ENCODE data around the gene HPSE2. TPM values are rescaled to one million over a fixed set of nuclear protein-coding genes. Genes with fewer than 3 reads are reported as not detected.

Gene HPSE2
- total RNA-seq, 4 donors from 2014 or later = 1.1 TPM; not detected in 3

DNA sequence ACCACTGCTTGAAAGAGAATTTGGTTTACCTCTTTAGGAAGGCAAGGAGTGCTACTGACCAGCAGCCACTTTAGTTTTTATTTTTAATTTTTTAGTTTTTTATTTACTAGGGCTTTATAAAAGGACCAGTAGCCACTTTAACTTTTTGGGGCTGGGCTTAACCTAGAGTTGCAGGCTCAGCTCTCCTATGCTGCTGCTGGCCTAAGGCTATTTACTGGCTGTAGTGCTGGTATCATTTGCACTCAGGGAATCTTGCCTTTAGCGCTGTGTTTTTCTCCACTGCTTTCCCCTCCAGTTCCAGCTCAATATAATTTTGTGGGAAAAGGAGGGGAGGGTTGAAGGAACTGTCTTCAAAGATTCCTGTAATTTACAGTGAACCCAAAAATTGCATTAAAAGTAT, 802.3 kb downstream of the HPSE2 start:
- no peaks in the 10 kb centered on the region for H3K4me1 ChIP-seq
- peaks cover 4 to 51% of the 10 kb centered on the region in 2 donors for H3K36me3 ChIP-seq
- no peak for TF ChIP-seq POLR2A (IDR thresholded peaks at IDR 0.05)
- TF ChIP-seq, protein P1, sequence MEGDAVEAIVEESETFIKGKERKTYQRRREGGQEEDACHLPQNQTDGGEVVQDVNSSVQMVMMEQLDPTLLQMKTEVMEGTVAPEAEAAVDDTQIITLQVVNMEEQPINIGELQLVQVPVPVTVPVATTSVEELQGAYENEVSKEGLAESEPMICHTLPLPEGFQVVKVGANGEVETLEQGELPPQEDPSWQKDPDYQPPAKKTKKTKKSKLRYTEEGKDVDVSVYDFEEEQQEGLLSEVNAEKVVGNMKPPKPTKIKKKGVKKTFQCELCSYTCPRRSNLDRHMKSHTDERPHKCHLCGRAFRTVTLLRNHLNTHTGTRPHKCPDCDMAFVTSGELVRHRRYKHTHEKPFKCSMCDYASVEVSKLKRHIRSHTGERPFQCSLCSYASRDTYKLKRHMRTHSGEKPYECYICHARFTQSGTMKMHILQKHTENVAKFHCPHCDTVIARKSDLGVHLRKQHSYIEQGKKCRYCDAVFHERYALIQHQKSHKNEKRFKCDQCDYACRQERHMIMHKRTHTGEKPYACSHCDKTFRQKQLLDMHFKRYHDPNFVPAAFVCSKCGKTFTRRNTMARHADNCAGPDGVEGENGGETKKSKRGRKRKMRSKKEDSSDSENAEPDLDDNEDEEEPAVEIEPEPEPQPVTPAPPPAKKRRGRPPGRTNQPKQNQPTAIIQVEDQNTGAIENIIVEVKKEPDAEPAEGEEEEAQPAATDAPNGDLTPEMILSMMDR (IDR thresholded peaks at IDR 0.05 in 4 of 5, conservative IDR thresholded peaks at IDR 0.05 in 1 of 5) = no peak
- intact Hi-C loops (cut with DNase I; ENCODE audit: low total_unique reads) (no loop called here), in situ Hi-C loops (cut with MboI; ENCODE audit: low sequenced_read_pairs in 4 of 4) (loop anchor here in 1 of 4 donors (25.0 kb wide), 1 partner anchor 171 kb away; the partner anchor contains the start of gene LOXL4)
- DNase-seq = no peak
- no peaks in the 10 kb centered on the region for H3K27me3 ChIP-seq
- no peak overlapping the region for H3K4me3 ChIP-seq
- H3K27ac ChIP-seq = no peak overlapping the region
- ATAC-seq = no peak
- H3K9me3 ChIP-seq = no peaks in the 10 kb centered on the region

DNA sequence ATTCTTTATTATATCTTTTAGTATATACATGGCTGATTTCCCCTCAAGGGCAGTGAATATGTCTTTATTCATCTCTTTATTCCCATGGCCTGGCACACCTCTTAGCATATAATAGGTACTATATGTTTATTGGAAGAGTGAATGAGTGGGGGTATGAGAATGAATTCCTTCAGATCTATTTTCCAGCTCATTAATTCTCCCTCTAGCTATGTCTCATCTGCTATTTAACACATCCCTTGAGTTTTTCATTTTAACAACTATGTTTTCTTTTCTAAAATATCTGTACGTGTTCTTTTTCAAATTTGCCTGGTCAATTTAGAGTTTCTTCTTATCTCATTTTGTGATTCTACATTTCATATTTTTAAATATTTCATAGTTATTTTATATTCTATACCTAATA, 803.3 kb downstream of the HPSE2 start:
- no peak for TF ChIP-seq POLR2A (IDR thresholded peaks at IDR 0.05)
- TF ChIP-seq, protein P1 (IDR thresholded peaks at IDR 0.05 in 4 of 5, conservative IDR thresholded peaks at IDR 0.05 in 1 of 5) = no peak
- intact Hi-C loops (cut with DNase I; ENCODE audit: low total_unique reads) = no loop called here
- Histone ChIP-seq H3K27ac (no peak overlapping the region), H3K36me3 (peaks cover 4 to 53% of the 10 kb centered on the region in 2 donors), H3K27me3 (no peaks in the 10 kb centered on the region), H3K9me3 (no peaks in the 10 kb centered on the region), H3K4me1 (no peaks in the 10 kb centered on the region), H3K4me3 (no peak overlapping the region)
- DNase-seq (no peak), ATAC-seq (no peak)
- in situ Hi-C loops (cut with MboI; ENCODE audit: low sequenced_read_pairs in 4 of 4) = loop anchor here in 1 of 4 donors (25.0 kb wide), 1 partner anchor 170 kb away; the partner anchor contains the start of gene LOXL4

DNA sequence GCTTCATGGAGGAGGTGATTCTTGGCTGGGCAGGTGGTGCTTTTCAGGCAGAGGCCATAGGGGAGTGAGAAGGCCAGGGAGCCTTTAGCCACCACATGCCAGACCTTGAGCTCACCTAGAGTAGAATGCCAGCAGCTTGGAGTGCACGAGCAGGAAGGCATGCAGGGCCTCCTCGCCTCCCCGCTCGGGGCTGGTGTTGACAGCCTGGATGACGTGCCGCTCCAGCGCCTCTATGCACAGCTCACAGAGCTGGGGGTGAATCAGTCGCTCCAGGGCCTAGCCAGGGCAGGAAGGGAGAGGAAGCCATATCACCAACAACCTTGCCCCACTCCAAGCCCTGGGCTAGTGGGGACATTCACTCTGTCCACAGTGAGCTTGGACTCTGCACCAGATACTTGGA, 804.6 kb downstream of the HPSE2 start:
- DNase-seq = no peak
- intact Hi-C loops (cut with DNase I; ENCODE audit: low total_unique reads) (no loop called here), in situ Hi-C loops (cut with MboI; ENCODE audit: low sequenced_read_pairs in 4 of 4) (loop anchor here in 1 of 4 donors (25.0 kb wide), 1 partner anchor 169 kb away; the partner anchor contains the start of gene LOXL4)
- TF ChIP-seq POLR2A (IDR thresholded peaks at IDR 0.05) = no peak
- TF ChIP-seq, protein P1 (IDR thresholded peaks at IDR 0.05 in 4 of 5, conservative IDR thresholded peaks at IDR 0.05 in 1 of 5) = no peak
- H3K36me3 ChIP-seq = peaks cover 4 to 61% of the 10 kb centered on the region in 2 donors
- no peak overlapping the region for H3K4me3 ChIP-seq
- ATAC-seq = no peak
- no peak overlapping the region for H3K27ac ChIP-seq
- H3K27me3 ChIP-seq = no peaks in the 10 kb centered on the region
- H3K4me1 ChIP-seq = no peaks in the 10 kb centered on the region
- no peaks in the 10 kb centered on the region for H3K9me3 ChIP-seq

DNA sequence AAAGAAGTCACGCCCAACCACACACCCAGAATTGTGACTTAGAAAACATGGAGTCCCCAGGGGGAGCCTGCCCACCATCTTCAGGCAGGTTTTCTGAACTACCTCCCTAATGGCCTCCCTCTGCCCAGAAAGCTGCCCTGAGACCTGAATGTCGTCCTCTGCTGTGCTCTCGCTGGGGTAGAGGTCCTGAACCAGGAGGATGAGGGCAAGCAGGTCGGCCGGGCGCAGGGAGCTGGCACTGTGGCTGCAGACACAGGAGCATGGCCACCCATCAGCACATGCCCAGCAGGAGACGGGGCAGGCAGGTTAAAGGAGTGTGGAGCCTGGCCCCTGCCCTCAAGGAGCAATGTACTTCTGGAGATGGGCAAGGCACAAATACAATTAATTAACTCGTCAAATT, 805.2 kb downstream of the HPSE2 start:
- Histone ChIP-seq H3K27me3 (no peaks in the 10 kb centered on the region), H3K4me3 (no peak overlapping the region), H3K36me3 (peaks cover 4 to 62% of the 10 kb centered on the region in 2 donors), H3K27ac (no peak overlapping the region), H3K4me1 (no peaks in the 10 kb centered on the region), H3K9me3 (no peaks in the 10 kb centered on the region)
- intact Hi-C loops (cut with DNase I; ENCODE audit: low total_unique reads) (no loop called here), in situ Hi-C loops (cut with MboI; ENCODE audit: low sequenced_read_pairs in 4 of 4) (loop anchor here in 1 of 4 donors (25.0 kb wide), 1 partner anchor 168 kb away; the partner anchor contains the start of gene LOXL4)
- no peak for ATAC-seq
- no peak for DNase-seq
- TF ChIP-seq POLR2A (IDR thresholded peaks at IDR 0.05) = no peak
- TF ChIP-seq, protein P1 (IDR thresholded peaks at IDR 0.05 in 4 of 5, conservative IDR thresholded peaks at IDR 0.05 in 1 of 5) = no peak

Measured in gastrocnemius medialis (tissue), 4 donors.